SW480 (cell line): Measurements from ENCODE around the gene PRXL2B.
"Not testable (repeated sequence)": the region's sequence is repeated elsewhere in the genome, so short reads cannot be mapped to it uniquely, and the experiment has no call there.

Source experiments
- DNase-seq: peaks from one replicate; pipeline ENCODE4 v3.0.0-alpha.2; 2016; ENCODE audit warnings: low spot score

Gene PRXL2B

GRCh38 chr1:2612591-2613365, 26.2 kb downstream of the PRXL2B start:
- no peak for DNase-seq

GRCh38 chr1:2614145-2614544, 27.6 kb downstream of the PRXL2B start:
- DNase-seq, result no peak

- no peak for DNase-seq
These were observed 31.4 kb downstream of the PRXL2B start for GRCh38 chr1:2617971-2618470.

- no peak for DNase-seq
These were observed 37.2 kb downstream of the PRXL2B start for GRCh38 chr1:2623571-2624337.

GRCh38 chr1:2624735-2625300, 38.2 kb downstream of the PRXL2B start:
- no peak for DNase-seq

GRCh38 chr1:2625311-2625710, 38.7 kb downstream of the PRXL2B start:
- no peak for DNase-seq

GRCh38 chr1:2625748-2626147, 39.2 kb downstream of the PRXL2B start:
- not testable (repeated sequence) for DNase-seq

- no peak for DNase-seq
These were observed 41.2 kb downstream of the PRXL2B start for GRCh38 chr1:2627746-2628145.

- no peak for DNase-seq
These were observed 41.8 kb downstream of the PRXL2B start for GRCh38 chr1:2628191-2628932.

GRCh38 chr1:2628933-2629626, 42.5 kb downstream of the PRXL2B start:
- no peak for DNase-seq

- DNase-seq, result no peak
These were observed 43.3 kb downstream of the PRXL2B start for GRCh38 chr1:2629627-2630497.

GRCh38 chr1:2630498-2631135, 44.0 kb downstream of the PRXL2B start:
- no peak for DNase-seq

GRCh38 chr1:2631136-2632050, 44.8 kb downstream of the PRXL2B start:
- DNase-seq, result peak; percentile 56

- no peak for DNase-seq
These were observed 45.5 kb downstream of the PRXL2B start for GRCh38 chr1:2632051-2632430.

- DNase-seq, result no peak
These were observed 46.2 kb downstream of the PRXL2B start, which contains the start of gene MMEL1 for GRCh38 chr1:2632561-2633361. Gene MMEL1, minus strand, starts transcription at chr1:2633016. Its CDS starts 3,532 bp downstream, at chr1:2629484.

- no peak for DNase-seq
These were observed 46.9 kb downstream of the PRXL2B start for GRCh38 chr1:2633366-2633935.

GRCh38 chr1:2633936-2634491, 47.4 kb downstream of the PRXL2B start:
- DNase-seq, result no peak
